Upper lobe of left lung (tissue), 6 donors: Measurements from ENCODE around the gene IKZF2. TPM values are rescaled to one million over a fixed set of nuclear protein-coding genes. Genes with fewer than 3 reads are reported as not detected.
A peak's percentile ranks its signal among the peaks of the same experiment; 100 is the strongest.

Experiments
- ATAC-seq, 2 donors: fragments of 200-7000 bp; cut with Tn5 transposase; one replicate each; pipeline ENCODE4 v1.9.1; 2022; ENCODE audit warnings: mild to moderate bottlenecking in 2 of 2, moderate library complexity in 2 of 2; ENCODE audit not compliant: low FRiP score in 2 of 2
- DNase-seq, 2 donors: peaks; one replicate each; pipeline ENCODE4 v3.0.0-alpha.2; 2019 to 2020
- H3K27ac ChIP-seq, 4 donors: fragments of 200-600 bp; sonication (generic); one replicate each; pipeline ENCODE4 v1.5.1; 2016 to 2019
- H3K27me3 ChIP-seq, 4 donors: fragments of 200-600 bp; sonication (generic); one replicate each; pipeline ENCODE4 v1.5.1; 2017 to 2019
- H3K36me3 ChIP-seq, 4 donors: fragments of 200-600 bp; sonication (generic); one replicate each; pipeline ENCODE4 v1.5.1; 2016 to 2019
- H3K4me1 ChIP-seq, 4 donors: fragments of 200-600 bp; sonication (generic); one replicate each; pipeline ENCODE4 v1.5.1; 2018 to 2019
- H3K4me3 ChIP-seq, 4 donors: fragments of 200-600 bp; sonication (generic); one replicate each; pipeline ENCODE4 v1.5.1; 2017 to 2019; ENCODE audit warnings: mild to moderate bottlenecking in 2 of 4, moderate library complexity in 1 of 4
- H3K9me3 ChIP-seq, 4 donors: fragments of 200-600 bp; sonication (generic); one replicate each; pipeline ENCODE4 v1.5.1; 2018 to 2019
- EP300 ChIP-seq, 4 donors: sonication (generic); formaldehyde crosslinking; IDR thresholded peaks; one replicate each; pipeline ENCODE4 v1.5.1; 2017; ENCODE audit warnings: antibody characterized with exemption in 4 of 4, control low read depth in 2 of 4
- POLR2A ChIP-seq, 4 donors: fragments of 450-650 bp; IDR thresholded peaks; one replicate each; pipeline ENCODE4 v1.5.1; 2016 to 2017; ENCODE audit warnings: antibody characterized with exemption in 4 of 4, mild to moderate bottlenecking in 2 of 4
- POLR2AphosphoS5 ChIP-seq, 2 donors: sonication (generic); formaldehyde crosslinking; IDR thresholded peaks; one replicate each; pipeline ENCODE4 v1.5.1; 2017; ENCODE audit warnings: antibody characterized with exemption in 2 of 2
- WGBS, 2 donors: methylation state at CpG; one replicate each; pipeline ENCODE4 v1.1.5; 2017 to 2018; 5-methylcytosine and 5-hydroxymethylcytosine counted together
- total RNA-seq, 6 donors: library from RNA; depleted of rRNA in 4 of 6; stranded (reverse); fragments of >200 nt in 4 of 6; gene quantifications; one replicate each; pipeline versions ENCODE4 v1.1.0 to v1.2.1, GENCODE V29; 2016 to 2021
- TF ChIP-seq, protein P1 (sequence below), 6 experiments: fragments of 450-650 bp in 4 of 6; fragments of 200-600 bp in 2 of 6; sonication (generic) in 2 of 6; IDR thresholded peaks; one replicate each; pipeline ENCODE4 v1.5.1; 2016 to 2019; ENCODE audit warnings: antibody characterized with exemption in 6 of 6
- donor health status: DM: no; HTN: no; CAD: no; lungs with moderate emphysema.
- donor health status: DM: no; HTN: yes; CAD: no; lungs with severe emphysema.

Gene IKZF2
- total RNA-seq, 6 donors from 2014 or later, result 10.4 to 35.7 (median 13.5) TPM

DNA sequence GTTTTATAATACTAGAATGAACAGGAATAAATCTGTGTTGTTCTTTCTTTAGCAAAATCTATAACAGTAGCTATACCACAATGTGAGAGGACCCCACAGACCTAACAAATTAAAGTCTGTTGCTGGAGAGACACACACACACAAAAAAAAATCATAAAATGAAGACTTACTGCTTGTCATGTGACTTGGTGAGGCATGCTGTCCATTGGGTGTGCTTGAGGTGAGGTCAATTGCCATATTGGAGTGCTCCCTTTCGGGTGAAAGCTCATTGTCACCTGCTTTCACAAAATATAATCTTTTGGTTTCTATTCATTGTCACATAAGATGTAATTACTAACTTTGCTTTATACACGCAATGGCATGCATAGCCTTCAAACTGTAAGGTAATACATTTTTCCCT lies 3.9 kb downstream of the IKZF2 start:
- DNase-seq (no peak), ATAC-seq (no peak)
- 86 to 90% methylated on average over 2 of the region's 2 CpGs for whole genome bisulfite sequencing, 2 donors
- Histone ChIP-seq H3K4me1 (peaks cover 0 to 14% (median 8%) of the 10 kb centered on the region in 4 donors), H3K9me3 (no peaks in the 10 kb centered on the region), H3K27ac (no peak overlapping the region), H3K4me3 (no peak overlapping the region), H3K27me3 (no peaks in the 10 kb centered on the region), H3K36me3 (no peaks in the 10 kb centered on the region)
- TF ChIP-seq POLR2A (IDR thresholded peaks at IDR 0.05) (no peak), POLR2AphosphoS5 (IDR thresholded peaks at IDR 0.05) (no peak), EP300 (IDR thresholded peaks at IDR 0.05) (no peak)
- TF ChIP-seq, protein P1, sequence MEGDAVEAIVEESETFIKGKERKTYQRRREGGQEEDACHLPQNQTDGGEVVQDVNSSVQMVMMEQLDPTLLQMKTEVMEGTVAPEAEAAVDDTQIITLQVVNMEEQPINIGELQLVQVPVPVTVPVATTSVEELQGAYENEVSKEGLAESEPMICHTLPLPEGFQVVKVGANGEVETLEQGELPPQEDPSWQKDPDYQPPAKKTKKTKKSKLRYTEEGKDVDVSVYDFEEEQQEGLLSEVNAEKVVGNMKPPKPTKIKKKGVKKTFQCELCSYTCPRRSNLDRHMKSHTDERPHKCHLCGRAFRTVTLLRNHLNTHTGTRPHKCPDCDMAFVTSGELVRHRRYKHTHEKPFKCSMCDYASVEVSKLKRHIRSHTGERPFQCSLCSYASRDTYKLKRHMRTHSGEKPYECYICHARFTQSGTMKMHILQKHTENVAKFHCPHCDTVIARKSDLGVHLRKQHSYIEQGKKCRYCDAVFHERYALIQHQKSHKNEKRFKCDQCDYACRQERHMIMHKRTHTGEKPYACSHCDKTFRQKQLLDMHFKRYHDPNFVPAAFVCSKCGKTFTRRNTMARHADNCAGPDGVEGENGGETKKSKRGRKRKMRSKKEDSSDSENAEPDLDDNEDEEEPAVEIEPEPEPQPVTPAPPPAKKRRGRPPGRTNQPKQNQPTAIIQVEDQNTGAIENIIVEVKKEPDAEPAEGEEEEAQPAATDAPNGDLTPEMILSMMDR (IDR thresholded peaks at IDR 0.05), result no peak

DNA sequence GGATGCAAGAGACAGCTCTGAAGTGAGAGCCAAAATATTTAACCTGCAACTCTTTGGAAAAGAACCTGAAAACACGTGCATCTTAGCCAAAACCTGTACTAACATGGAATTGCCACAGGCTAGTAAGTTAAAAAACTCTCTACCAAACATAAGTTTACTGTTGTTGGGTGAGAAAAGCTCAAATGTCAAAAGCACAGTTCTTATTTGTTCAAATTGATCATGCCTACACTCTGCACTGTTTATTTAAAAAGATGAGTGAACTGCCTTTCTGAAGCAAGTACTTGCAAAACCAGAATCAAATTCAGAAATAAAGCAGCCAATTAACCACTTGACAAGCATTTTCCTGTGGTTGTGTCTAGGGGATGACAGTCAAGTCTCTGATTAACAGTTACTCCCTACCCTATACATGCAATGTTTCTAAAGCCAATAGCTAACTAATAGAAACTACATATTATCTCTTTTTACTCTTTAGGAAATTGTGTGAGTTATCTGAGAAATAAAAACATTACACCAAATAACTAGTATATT lies 5.6 kb downstream of the IKZF2 start:
- WGBS, 2 donors, result 54 to 65% methylated on average over 1 of the region's 1 CpG
- Histone ChIP-seq H3K4me3 (no peak overlapping the region), H3K36me3 (no peaks in the 10 kb centered on the region), H3K9me3 (no peaks in the 10 kb centered on the region), H3K4me1 (peaks cover 0 to 14% (median 8%) of the 10 kb centered on the region in 4 donors), H3K27me3 (no peaks in the 10 kb centered on the region), H3K27ac (no peak overlapping the region)
- TF ChIP-seq, protein P1 (IDR thresholded peaks at IDR 0.05), result no peak
- TF ChIP-seq POLR2AphosphoS5 (IDR thresholded peaks at IDR 0.05) (no peak), EP300 (IDR thresholded peaks at IDR 0.05) (no peak), POLR2A (IDR thresholded peaks at IDR 0.05) (no peak)
- no peak for DNase-seq
- ATAC-seq, result no peak

DNA sequence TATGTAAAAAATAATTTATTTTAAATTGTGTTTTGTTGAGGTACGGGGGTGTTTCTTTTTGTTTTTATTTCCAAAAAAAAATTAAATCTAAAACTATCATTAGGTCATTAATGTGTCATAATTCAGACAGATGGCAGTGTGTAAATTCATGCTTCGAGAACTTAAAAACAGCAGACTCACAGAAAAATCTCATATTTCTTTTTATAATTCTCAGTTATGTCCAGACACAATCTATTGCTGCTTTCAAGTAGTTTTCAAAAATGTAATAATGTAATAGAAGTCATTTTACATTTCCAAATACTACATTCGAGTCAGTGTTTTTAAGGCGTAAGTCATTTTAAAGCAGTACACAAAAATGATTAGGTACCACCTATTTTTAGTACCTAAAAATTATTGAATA lies 14.3 kb downstream of the IKZF2 start:
- no peaks in the 10 kb centered on the region for H3K36me3 ChIP-seq
- no peaks in the 10 kb centered on the region for H3K4me1 ChIP-seq
- DNase-seq (no peak), ATAC-seq (no peak)
- H3K27me3 ChIP-seq, result no peaks in the 10 kb centered on the region
- 93 to 94% methylated on average over 4 of the region's 4 CpGs for WGBS, 2 donors
- no peak overlapping the region for H3K4me3 ChIP-seq
- no peaks in the 10 kb centered on the region for H3K9me3 ChIP-seq
- no peak overlapping the region for H3K27ac ChIP-seq
- TF ChIP-seq, protein P1 (IDR thresholded peaks at IDR 0.05), result no peak
- TF ChIP-seq POLR2A (IDR thresholded peaks at IDR 0.05) (no peak), POLR2AphosphoS5 (IDR thresholded peaks at IDR 0.05) (no peak), EP300 (IDR thresholded peaks at IDR 0.05) (no peak)

DNA sequence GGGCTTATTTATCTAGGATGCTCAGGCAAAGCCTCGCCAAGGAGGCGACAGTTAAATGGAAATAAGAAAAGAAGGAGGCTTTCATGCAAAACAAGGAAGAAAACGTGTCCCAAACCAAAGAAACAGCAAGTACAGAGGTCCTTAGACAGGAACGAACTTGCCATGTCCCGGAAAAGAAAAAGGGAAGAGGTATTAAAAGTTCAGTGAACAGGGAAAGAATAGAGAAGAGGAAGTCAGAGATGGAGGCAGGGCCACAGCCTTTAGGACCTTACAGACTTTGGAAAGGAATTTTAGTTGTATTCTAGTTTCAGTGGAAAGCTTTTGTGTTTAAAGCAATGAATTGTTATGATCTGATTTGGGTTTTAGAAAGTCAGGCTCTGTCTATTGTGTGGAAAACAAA lies 22.1 kb downstream of the IKZF2 start:
- ATAC-seq, result peak in 1 of 2 donors; percentile 80

More for the DNA sequence above, 22.1 kb downstream of the IKZF2 start:
- DNase-seq, result no peak
- TF ChIP-seq EP300 (IDR thresholded peaks at IDR 0.05) (no peak), POLR2AphosphoS5 (IDR thresholded peaks at IDR 0.05) (no peak), POLR2A (IDR thresholded peaks at IDR 0.05) (no peak)
- TF ChIP-seq, protein P1 (IDR thresholded peaks at IDR 0.05), result no peak
- Histone ChIP-seq H3K4me1 (peaks cover 0 to 4% (median 1%) of the 10 kb centered on the region in 4 donors), H3K27me3 (no peaks in the 10 kb centered on the region), H3K4me3 (no peak overlapping the region), H3K9me3 (no peaks in the 10 kb centered on the region), H3K36me3 (no peaks in the 10 kb centered on the region), H3K27ac (no peak overlapping the region)
- WGBS, 2 donors, result 58 to 66% methylated on average over 5 of the region's 5 CpGs
